Measurements from ENCODE around the gene KRT71.

The KRT71 gene

DNA sequence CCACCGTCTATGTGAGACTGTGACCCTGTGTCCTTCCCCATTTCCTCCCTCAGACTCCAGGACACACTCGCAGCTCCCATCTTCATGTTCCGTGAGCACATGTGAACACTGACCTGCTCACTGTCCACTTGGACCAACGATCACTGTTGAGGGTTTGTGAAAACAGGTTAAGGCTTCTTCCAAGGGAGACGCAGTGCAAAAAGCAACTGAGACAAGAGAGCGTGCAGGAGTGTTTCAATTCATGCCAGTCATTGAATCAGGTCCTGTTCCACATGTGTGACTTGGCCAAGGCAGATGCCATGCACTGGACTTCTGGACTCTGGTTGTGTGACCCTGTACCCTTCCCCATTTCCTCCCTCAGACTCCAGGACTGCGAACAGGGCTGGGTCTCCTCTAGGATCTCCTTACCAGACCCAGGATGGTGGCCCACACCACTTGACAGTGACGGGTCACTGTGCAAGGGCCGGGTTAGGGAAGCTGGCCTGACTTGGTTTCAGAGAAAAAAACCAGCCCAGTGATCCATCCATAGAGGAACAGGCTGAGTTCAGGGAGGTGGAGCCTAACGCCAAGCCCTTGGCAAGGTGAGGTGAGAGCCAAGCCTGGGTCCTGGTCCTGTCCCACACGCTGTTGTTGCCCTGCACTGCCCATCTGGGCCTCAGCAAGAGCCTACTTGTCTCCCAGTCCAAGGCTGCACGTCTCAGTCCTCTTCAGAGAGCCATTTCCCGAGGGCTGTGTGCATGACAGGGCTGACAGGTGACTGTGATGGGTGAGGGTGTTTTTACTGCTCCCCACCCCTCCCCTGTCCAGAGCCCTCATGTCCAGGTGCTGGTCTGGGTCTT lies 27.1 kb downstream of the KRT71 start:
- no peak overlapping the region for H3K4me3 ChIP-seq (ENCODE audit: low read length)
- no peak for DNase-seq (ENCODE audit: low read depth, low spot score)

DNA sequence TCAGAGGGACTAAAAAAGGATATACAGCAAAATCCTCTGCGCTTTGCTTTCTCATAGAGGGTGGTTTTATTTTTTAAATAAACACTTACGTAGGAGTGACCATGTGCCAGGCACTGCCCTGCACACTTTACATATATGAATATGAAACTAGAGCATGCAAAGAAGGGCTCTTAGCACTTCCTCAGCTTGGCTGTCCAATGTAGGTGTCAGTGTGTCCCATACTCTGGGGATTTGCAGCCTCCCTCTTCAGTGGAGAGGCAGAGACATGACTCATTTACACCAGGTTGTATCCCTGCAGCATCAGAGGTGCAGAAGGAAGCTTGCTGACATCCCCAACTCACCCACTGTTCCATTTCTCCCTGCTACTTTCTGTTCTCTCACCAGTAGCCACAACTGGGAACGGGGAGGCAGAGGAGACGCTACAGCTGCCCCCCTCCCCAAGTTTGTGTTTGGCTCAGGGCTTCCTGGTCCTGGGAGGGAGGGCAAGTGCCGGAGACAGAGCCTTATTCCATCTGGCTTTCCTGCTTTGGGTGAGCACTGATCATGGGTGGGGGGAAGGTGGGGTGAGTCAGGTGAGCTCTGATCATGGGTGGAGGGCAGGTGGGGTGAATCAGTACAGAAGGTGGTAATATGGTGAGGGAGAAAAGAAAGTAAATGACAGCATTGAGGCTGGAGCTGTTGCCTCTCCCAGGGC lies 27.9 kb downstream of the KRT71 start:
- H3K4me3 ChIP-seq (ENCODE audit: low read length), result no peak overlapping the region
- no peak for DNase-seq (ENCODE audit: low read depth, low spot score)

DNA sequence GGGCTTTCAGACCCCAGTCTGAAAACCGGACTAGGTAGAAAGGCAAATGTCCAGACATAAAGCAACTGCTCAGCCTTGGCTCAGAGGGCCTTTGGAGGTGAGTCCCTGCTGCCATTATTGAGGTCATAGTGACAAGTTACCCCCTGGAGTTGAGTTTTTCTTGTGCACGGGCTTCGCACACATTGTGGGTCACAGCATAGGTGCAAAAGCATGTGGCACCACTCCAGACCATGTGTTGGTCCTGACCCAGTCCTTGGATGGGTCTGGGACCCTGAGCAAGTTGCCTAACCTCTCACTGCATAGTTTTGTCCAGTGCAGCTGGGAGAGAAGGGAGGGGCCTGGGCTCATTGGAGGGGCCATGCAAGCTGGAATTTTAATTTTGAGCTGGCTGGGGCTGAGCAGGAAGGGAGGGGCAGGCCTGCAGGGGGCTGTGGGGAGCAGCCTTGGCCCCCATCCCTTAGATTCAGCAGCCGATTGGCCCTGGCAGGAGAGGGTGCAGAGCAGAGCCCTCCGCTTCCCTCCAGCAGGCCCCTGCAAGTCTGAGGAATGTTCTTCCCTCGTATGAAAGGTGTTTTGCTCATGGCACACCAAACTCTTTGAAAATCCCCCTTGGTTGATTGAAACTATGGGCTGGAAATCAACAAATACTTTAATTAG lies 28.6 kb downstream of the KRT71 start:
- no peak for DNase-seq (ENCODE audit: low read depth, low spot score)
- H3K4me3 ChIP-seq (ENCODE audit: low read length), result no peak overlapping the region

DNA sequence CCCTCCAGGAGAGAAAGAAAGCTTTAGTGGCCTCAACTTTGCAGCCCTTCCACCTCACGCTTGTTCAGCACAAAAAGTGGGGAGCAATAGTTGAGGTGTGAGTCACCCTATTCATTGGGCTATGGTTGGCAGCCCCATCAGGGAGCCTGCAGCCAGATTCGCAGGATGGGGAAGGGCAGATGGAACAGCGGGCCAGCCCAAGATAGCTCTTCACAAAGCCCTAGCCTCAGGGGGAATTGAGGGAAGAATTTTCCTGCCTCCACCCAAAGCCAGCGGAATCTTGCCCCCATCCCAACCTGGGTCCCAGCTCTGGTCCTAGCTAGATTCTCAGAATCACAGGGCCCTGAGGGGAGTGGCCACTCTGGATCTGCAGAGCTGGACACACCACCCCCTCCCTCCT lies 29.1 kb downstream of the KRT71 start:
- DNase-seq (ENCODE audit: low read depth, low spot score), result no peak
- no peak overlapping the region for H3K4me3 ChIP-seq (ENCODE audit: low read length)

DNA sequence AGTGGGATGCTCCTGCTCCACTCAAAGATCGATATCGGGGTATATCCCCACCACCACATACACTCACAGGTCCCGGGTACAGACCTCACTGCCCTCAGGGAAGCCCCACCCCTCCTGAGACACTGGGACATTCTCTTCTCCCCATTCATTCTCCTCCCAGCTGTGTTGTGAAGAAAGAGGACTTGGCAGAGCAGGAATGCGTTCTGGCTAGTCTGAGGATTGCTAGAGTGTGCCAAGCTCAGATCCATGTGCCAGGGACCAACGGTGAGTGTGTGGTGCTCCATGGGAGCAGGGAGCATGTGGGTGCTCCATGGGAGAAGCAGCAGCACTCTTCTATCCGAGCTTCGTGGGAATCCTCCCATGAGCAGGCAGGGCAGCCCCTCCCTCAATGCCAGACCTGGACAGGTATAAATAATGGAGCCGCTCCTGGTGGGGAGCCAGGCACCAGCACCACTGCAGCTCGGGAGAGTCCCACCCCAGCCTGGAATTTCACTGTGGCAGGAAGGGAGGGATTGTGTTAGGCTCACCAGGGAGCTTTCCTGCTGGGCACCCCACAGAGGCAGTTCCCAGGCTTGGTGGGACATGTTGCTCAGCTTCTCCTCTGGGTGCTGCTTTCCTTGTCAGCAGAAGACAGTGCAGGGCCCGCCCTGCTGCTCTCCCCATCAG lies 30.5 kb downstream of the KRT71 start:
- DNase-seq (ENCODE audit: low read depth, low spot score), result no peak
- H3K4me3 ChIP-seq (ENCODE audit: low read length), result no peak overlapping the region

DNA sequence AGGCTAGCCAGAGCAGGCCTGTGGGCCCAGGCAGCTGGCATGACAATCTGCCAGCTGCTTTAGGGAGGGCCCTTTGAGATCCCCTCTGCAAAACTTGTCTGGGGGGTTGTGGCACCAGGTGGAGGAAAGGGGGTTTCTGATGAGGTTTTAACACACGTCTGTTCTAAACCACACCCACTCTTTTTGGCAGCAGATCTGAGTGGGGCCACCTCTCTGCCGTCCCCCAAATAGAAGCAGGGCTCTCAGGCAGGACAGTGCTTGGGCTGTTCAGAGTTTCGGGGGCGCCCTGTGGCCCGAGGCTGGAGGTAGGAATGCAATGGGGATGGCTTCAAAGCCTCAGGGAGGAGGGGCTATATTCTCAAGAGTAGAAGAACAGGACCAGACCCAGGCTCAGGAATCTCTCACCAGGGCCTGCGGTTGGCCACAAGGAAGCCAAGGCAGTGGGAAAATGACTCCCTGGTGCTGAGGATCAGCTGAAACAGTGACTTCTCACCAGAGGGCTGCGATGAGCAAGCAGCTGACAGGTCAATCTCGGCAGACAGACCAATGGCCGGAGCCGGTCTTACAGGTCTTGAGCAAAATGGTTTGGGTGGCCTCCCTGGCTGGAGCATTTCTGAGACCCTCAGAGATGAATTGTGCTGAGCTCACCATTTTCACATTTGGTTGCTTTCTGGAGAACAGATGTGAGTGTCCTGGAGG lies 31.2 kb downstream of the KRT71 start:
- no peak for DNase-seq (ENCODE audit: low read depth, low spot score)
- no peak overlapping the region for H3K4me3 ChIP-seq (ENCODE audit: low read length)

DNA sequence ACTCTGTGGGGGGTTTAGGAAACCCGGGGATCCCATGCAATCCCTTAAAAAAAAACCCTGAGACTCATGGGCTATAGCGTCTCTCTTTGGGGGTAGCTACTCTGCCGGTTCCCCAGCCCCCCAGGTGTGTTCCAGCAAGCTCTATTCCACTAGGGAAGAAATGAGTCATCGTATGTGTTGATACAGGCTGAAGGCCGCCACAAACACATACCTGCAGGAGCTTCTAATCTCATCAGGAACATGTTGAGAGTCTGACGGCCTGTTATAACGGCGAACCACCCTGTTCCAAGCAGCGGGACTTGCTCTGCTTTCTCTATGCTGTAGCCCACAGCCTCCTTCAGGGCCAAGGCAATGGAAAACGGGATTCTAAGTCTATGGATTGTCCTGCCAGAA lies 31.8 kb downstream of the KRT71 start:
- DNase-seq (ENCODE audit: low read depth, low spot score), result no peak
- H3K4me3 ChIP-seq (ENCODE audit: low read length), result no peak overlapping the region

DNA sequence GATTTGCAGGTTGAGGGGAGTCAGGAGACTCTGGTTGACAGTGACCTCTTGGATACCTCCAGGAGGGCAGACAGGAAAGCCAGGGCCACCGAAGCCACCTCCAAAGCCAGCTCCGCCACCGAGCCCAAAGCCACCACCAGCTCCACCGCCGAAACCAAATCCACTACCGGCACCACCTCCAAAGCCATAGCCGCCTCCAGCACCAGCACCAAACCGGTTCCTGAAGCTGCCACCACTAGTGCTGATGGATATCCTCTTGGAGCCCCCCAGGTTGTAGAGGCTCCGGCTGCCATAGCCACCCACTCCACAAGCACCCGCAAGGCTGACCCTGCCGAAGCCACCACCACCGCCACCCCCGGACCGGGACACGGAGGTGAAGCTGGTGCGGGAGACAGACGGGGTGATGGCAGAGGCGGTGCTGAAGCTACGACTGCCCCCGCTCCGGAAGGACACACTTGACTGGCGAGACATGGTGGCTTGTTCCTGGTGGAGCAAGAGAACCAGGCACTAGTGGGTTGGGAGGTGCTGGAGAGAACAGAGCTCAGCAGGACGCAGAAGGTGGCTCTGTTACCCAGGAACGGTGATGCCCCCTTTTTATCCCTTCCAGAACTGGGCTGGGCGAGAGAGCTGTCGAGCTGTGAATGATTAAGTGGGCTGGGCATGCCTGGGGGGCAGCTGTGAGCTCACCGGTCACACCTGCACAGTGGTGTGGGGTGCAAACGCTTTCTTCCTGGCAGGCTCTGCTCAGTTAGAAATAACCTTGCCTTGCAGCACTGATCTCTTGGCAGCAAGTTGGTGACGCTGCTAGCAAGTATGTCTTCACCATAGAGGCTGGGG lies 32.9 kb downstream of the KRT71 start, which contains the start of gene KRT5:
Gene KRT5, minus strand, starts transcription at position 569 of the 837 bp plus-strand sequence. Its CDS starts 98 bp downstream, at position 471.
- DNase-seq (ENCODE audit: low read depth, low spot score), result no peak
- no peak within 1 kb of the TSS for H3K4me3 ChIP-seq (ENCODE audit: low read length)

DNA sequence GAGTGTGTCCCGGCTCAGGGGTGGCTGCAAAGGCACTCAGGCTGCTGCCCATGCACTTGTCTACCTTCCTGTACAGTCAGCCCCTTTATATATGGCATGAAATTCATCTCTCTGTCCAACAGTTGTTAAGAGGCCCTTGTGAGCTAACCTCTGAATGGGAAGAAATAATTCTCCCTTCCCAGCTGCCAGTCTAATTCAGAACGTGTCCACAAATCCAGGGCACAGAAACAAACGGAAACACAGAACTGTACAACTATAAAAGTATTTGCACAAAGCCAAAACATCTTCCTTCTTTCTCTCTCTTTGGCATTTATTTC lies 33.6 kb downstream of the KRT71 start:
- DNase-seq (ENCODE audit: low read depth, low spot score), result no peak
- H3K4me3 ChIP-seq (ENCODE audit: low read length), result no peak overlapping the region

DNA sequence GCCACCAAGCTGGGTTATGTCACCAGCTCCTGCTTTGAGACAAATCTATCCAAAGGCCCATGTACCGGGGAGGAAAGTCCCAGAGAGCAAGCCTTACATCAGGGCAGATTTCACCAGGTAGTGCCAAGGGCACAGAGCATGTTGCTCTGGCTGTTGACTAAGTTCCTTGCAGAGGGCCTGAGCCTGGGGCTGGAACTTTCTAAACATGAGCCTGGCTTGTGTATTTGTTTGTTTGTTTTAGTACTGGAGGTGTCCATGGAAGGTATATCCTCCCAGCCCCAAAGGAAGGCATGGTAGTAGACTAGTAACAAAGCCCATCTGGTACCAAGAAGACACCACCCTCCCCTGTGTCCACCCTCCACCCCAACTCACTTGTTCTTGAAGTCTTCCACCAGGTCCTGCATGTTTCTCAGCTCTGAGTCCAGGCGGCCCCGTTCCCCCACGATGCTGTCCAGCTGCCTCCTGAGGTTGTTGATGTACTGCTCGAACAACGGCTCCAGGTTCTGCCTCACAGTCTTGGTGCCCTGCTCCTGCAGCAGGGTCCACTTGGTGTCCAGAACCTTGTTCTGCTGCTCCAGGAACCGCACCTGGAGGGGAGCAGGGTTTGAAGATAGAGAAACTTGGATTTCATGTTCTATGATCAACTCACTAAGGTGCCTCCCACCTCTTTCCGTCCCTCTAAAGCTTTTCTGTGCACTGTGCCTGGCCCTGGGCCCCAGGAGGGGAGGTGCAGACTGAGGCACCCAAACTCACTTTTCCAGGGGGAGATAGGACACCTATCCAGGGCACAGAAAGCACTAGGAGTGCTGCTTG lies 34.2 kb downstream of the KRT71 start:
- H3K4me3 ChIP-seq (ENCODE audit: low read length), result no peak overlapping the region
- DNase-seq (ENCODE audit: low read depth, low spot score), result no peak

DNA sequence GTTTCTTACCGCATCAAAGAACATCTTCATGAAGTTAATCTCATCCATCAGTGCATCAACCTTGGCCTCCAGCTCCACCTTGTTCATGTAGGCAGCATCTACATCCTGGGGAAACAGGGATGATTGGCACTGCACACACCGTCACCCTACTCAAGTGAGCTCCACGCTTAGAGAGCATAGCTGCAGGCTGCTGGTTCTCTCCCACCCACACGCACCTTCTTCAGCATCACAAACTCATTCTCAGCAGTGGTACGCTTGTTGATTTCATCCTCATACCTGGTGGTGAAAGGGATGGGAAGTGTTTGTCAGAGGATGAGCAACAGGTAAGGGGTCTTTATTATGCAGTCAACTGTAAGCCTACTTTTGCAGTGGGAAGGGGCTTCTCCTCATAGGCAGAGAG lies 35.1 kb downstream of the KRT71 start:
- DNase-seq (ENCODE audit: low read depth, low spot score), result no peak
- no peak overlapping the region for H3K4me3 ChIP-seq (ENCODE audit: low read length)

DNA sequence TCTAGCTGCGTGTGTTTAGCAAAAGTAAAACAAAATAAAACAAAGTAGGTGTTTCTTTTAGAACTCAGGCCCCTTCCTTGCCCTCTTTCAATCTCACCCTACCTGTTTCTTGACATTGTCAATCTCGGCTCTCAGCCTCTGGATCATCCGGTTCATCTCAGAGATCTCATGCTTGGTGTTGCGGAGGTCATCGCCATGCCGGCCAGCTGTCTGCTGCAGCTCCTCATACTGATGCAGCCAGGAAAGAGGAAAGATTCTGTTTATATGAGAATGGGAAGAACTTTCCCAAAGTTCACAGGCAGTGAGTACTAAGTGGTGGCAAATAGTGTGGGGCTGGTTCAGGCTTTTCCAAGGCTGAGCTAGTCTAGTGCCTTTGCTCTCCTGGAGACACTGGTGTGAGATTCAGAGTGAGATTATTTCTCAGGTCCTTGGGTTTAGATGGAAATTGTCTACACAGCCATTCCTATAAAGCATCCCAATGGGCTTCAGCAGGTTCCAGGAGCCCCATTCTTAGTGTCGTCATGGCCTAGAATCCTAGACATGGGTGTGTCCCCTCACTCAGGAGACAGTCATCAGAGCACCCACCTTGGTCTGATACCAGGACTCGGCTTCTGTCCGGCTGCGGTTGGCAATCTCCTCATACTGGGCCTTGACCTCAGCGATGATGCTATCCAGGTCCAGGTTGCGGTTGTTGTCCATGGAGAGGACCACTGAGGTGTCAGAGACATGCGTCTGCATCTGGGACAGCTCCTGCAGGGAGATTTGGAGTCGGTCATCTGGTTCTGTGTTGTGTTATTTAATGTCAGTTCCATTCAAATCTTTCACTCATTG lies 35.7 kb downstream of the KRT71 start:
- DNase-seq (ENCODE audit: low read depth, low spot score), result no peak
- H3K4me3 ChIP-seq (ENCODE audit: low read length), result no peak overlapping the region

DNA sequence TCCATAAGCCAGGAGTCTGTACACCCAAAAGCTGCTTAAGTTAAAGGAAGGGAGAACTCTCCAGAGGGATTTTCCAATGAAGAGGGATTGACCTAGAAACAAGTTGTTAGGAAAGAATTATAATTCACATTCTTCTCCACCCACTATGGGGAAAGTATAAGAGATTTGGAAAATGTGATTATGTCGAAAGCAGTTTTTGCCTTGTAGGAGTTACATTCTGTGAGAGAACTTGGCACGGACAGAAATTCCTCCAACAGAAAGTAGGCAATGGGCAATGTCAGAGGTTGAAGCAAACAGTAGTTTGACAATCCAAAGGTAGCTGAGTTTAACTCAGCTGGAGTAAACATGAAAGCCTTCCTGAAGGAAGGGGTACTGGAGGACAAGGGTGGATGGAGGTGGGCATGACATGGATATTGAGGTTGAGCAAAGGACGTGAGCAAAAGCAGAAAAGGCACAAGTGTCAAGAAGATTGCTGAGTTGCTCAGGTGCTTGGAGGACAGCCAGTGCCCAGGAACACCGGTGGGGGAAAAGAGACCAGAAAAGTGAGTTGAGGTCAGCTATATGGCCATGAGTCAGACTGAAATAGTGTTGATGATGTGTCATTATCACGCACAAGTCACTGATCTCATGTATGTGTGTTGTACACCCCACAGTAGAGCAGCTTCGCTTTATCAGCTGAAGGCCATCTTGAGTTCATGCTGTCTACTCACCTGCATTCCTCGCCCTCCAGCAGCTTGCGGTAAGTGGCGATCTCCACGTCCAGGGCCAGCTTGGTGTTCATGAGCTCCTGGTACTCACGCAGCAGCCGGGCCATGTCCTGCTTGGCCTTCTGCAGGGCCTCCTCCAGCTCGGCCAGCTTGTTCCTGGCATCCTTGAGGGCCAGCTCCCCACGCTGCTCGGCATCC lies 36.8 kb downstream of the KRT71 start:
- H3K4me3 ChIP-seq (ENCODE audit: low read length), result no peak overlapping the region
- DNase-seq (ENCODE audit: low read depth, low spot score), result no peak

DNA sequence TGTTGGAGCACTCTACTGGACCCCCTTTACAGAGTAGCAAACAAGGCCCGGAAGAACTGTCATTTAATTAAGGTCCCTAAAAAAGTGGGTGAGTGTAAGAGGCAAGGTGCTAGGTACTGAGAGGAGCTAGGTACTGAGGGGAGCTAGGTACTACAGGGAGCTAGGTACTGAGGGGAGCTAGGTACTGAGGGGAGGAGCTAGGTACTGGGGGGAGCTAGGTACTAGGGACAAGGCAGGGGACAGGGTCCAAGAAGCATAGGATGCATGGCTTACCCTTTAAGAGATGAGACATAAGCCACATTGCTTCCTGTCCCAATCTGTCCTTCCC lies 37.7 kb downstream of the KRT71 start:
- DNase-seq (ENCODE audit: low read depth, low spot score), result no peak
- no peak overlapping the region for H3K4me3 ChIP-seq (ENCODE audit: low read length)

DNA sequence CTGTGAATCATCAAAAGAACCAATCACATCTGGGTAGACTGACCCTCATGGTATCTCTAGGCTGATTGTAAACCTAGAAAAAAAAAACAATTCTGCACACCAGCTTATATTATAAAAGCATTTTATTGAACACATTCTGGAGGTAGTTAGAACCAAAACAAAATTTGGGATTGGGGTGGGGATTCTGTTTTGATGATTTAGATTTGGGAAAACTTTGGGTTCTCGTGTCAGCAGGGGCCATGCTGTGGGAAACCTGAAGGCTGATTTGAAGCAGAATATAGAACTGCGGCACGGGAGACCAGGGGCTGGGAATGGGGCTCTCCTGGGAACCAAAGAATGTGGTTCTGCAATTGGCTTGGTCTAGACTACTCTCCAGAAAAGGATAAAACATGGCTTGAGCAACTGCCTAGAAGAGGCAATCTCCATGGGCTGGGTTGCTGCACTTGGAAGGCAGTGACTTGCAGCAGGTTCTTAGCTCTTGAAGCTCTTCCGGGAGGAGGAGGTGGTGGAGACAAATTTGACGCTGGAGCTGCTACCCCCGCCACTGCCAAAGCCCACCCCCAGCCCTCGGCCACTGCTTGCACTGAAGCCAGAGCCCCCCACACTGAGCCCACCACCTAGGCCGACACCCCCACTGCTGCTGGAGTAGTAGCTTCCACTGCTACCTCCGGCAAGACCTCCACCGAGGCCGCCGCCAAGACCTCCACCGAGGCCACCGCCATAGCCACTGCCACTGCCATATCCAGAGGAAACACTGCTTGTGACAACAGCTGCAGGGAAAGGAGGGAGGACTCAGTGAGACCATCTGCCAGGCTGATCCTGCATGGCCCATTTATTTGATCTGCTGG lies 38.2 kb downstream of the KRT71 start:
- no peak for DNase-seq (ENCODE audit: low read depth, low spot score)

More for the DNA sequence above, 38.2 kb downstream of the KRT71 start:
- H3K4me3 ChIP-seq (ENCODE audit: low read length), result no peak overlapping the region

Data from Jurkat, Clone E6-1 (cell line).